ENCODE measurements around the gene CD300H. TPM values are rescaled to one million over a fixed set of nuclear protein-coding genes. Genes with fewer than 3 reads are reported as not detected.

Gene CD300H
- total RNA-seq, result not detected in 2 replicates

GRCh38 chr17:74567397-74567796, at the start of gene CD300H:
Gene CD300H, minus strand, starts transcription at chr17:74567509.
- FAIRE-seq, result no peak
- DNase-seq (ENCODE audit: low read depth), result no peak
- TF ChIP-seq CTCF (IDR thresholded peaks at IDR 0.05; ENCODE audit: insufficient read depth, low read length, severe bottlenecking), result no peak
- H3K27me3 ChIP-seq (ENCODE audit: control insufficient read depth, insufficient read depth, low read length), result no peaks in the 10 kb centered on the region
- no peak within 1 kb of the TSS for H3K4me3 ChIP-seq (ENCODE audit: low read depth, low read length)
- no peaks in the 10 kb centered on the region for H3K36me3 ChIP-seq (ENCODE audit: control insufficient read depth, insufficient read depth, low read length)

- DNase-seq (ENCODE audit: low read depth) (no peak), FAIRE-seq (no peak)
- H3K27me3 ChIP-seq (ENCODE audit: control insufficient read depth, insufficient read depth, low read length), result peaks cover 3% of the 10 kb centered on the region
- H3K36me3 ChIP-seq (ENCODE audit: control insufficient read depth, insufficient read depth, low read length), result no peaks in the 10 kb centered on the region
- no peak overlapping the region for H3K4me3 ChIP-seq (ENCODE audit: low read depth, low read length)
- TF ChIP-seq CTCF (IDR thresholded peaks at IDR 0.05; ENCODE audit: insufficient read depth, low read length, severe bottlenecking), result no peak
These were observed 49.4 kb upstream of the CD300H start for GRCh38 chr17:74616696-74617095.

GRCh38 chr17:74612046-74612445, 44.7 kb upstream of the CD300H start:
- FAIRE-seq (no peak), DNase-seq (ENCODE audit: low read depth) (no peak)
- TF ChIP-seq CTCF (IDR thresholded peaks at IDR 0.05; ENCODE audit: insufficient read depth, low read length, severe bottlenecking), result no peak
- no peak overlapping the region for H3K4me3 ChIP-seq (ENCODE audit: low read depth, low read length)
- peaks cover 3% of the 10 kb centered on the region for H3K27me3 ChIP-seq (ENCODE audit: control insufficient read depth, insufficient read depth, low read length)
- H3K36me3 ChIP-seq (ENCODE audit: control insufficient read depth, insufficient read depth, low read length), result no peaks in the 10 kb centered on the region

DNA sequence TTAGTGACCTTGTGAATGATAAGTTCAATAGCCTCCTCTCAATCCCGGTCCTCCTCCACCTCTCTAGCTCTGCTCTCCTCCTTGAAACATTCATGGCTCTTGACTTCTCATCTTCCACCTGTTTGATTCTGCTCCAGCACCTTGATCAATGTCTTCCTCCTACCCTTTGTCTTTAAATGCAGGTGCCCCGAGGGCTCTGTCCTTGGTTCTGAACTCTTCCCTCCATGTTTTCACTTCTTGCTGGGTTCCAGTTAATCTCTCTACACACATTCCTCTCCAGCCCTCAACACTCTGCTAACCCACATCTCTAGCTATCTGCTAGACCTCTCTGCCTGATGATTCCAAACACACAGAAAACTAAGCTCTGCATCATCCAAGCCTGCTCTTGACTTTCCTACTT, 42.8 kb upstream of the CD300H start:
- Histone ChIP-seq H3K4me3 (ENCODE audit: low read depth, low read length) (no peak overlapping the region), H3K36me3 (ENCODE audit: control insufficient read depth, insufficient read depth, low read length) (no peaks in the 10 kb centered on the region), H3K27me3 (ENCODE audit: control insufficient read depth, insufficient read depth, low read length) (peaks cover 3% of the 10 kb centered on the region)
- FAIRE-seq (no peak), DNase-seq (ENCODE audit: low read depth) (no peak)
- no peak for TF ChIP-seq CTCF (IDR thresholded peaks at IDR 0.05; ENCODE audit: insufficient read depth, low read length, severe bottlenecking)

GRCh38 chr17:74608511-74608910, 41.2 kb upstream of the CD300H start:
- DNase-seq (ENCODE audit: low read depth) (no peak), FAIRE-seq (no peak)
- Histone ChIP-seq H3K4me3 (ENCODE audit: low read depth, low read length) (no peak overlapping the region), H3K27me3 (ENCODE audit: control insufficient read depth, insufficient read depth, low read length) (peaks cover 3% of the 10 kb centered on the region), H3K36me3 (ENCODE audit: control insufficient read depth, insufficient read depth, low read length) (no peaks in the 10 kb centered on the region)
- no peak for TF ChIP-seq CTCF (IDR thresholded peaks at IDR 0.05; ENCODE audit: insufficient read depth, low read length, severe bottlenecking)

DNA sequence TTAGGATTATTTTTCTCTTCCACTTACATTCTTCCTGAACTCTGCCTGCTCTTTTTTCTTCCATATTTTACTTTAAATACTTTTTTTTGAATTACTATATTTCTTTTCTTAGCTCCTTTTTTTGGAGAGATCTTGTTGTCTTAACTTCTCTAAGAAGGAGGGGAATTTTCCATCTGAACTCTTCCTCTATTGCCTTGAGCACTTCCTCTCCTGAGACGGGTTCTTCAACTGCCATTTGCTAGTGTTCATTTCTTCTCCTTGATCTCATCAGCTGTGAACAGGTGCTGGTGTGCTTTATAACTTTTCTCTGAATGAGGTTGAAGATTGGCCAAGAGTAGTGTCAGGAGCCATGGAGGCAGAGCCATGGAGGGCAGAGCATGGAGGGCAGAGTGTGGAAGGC, 39.9 kb upstream of the CD300H start:
- TF ChIP-seq CTCF (IDR thresholded peaks at IDR 0.05; ENCODE audit: insufficient read depth, low read length, severe bottlenecking), result no peak
- FAIRE-seq (no peak), DNase-seq (ENCODE audit: low read depth) (no peak)
- Histone ChIP-seq H3K27me3 (ENCODE audit: control insufficient read depth, insufficient read depth, low read length) (peaks cover 4% of the 10 kb centered on the region), H3K4me3 (ENCODE audit: low read depth, low read length) (no peak overlapping the region), H3K36me3 (ENCODE audit: control insufficient read depth, insufficient read depth, low read length) (no peaks in the 10 kb centered on the region)
